GM18511 (cell line): ENCODE measurements around the gene ERC2.

Experiments
- ATAC-seq: cut with Tn5 transposase; IDR thresholded peaks from one replicate; pipeline ENCODE4 v1.9.1; 2021; ENCODE audit warnings: mild to moderate bottlenecking, moderate library complexity; ENCODE audit not compliant: unreplicated experiment

Gene ERC2

DNA sequence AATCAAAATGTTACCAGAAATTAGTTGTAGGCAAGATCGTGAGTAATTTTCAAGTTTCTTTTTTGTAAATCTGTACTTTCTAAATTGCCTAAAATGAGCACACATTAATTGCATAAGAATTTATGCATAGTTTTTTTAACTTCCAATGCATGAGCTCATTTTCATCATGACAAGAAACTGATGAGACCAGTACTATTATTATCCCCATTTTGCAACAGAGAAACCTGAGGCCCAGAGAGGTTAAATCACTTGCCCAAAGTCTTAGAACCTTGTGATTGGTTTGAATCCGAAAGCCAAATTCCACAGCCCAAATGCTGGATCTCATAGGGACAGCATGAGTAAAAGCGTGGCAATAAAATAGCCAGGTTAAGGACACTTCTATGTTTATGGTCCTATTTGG lies 274.7 kb downstream of the ERC2 start:
- no peak for ATAC-seq

DNA sequence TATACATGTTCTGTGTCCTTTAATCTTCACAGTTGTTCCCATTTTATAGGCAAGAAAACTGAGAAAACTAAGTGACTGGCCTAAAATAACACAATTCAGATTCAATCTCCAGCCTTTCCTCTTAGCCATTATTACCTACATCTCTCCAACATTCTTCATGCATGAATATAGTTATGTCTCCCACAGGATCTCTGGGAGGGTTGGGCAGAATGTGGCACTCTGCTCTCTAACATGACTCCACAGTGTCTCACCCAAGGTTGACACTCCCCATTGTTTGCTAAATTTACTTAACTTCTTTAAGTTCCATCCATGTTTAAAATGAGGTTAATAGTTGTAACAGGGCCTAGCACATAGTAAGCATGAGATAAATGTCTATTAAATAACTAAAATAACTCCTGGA lies 276.3 kb downstream of the ERC2 start:
- no peak for ATAC-seq

DNA sequence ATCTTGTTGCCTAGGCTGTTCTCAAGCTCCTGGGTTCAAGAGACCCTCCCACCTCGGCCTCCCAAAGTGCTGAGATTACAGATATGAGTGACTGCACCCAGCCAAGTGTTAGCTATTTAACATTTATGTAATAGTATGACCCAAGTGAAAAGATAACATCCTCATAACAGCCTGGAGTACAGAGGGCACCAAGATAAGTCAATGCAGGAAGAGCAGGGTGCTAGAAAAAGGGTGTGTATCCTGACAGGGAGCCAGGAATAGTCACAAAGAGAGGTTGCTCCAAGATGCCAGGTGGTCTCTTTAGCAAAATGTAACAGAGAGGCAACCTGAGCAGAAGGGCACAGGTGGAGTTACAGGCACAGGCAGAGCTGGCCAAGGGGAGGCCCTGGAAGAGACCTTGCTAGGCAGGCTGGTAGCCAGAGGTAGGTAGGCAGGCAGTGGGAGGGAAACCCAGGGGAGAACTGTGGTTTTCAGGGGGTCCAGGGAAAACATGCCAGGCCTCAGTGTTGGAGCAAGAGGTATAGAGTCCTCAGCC lies 277.4 kb downstream of the ERC2 start:
- no peak for ATAC-seq

DNA sequence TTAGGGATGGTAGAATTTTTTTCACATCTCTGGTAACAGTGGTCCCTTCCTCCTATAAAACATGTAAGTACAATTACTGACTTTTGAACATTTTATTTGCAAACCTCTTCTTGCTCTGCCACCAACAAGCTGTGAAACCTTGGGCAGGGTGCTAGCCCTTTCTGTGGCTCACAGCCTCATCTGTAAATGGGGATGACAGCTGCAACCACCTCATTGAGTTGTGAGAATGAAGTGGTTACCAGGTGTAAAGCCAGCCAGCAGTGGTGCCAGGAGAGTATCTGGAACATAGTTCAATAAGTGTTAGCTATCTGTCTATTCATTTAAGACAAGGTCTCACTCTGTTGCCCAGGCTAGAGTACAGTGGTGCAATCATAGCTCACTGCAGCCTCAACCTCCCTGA lies 278.1 kb downstream of the ERC2 start:
- no peak for ATAC-seq

DNA sequence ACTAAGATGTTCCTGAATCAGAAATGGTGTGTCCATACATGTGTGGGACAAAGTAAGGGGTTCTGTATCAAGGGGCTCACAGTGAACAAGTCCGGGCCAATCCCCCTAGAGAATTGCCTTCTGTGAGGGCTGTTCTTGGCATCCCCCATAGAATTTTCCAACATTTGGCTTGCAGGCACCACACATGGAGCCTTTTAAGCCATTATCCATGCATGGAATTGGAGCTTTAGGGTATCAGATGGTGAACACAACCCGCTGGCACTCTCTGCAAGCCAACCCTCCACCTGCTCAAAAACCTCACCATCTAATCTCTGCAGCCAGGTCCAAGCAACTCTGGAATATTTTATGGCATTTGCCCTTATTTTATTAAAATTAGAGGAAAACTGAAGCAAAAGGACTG lies 278.7 kb downstream of the ERC2 start:
- ATAC-seq, result no peak

DNA sequence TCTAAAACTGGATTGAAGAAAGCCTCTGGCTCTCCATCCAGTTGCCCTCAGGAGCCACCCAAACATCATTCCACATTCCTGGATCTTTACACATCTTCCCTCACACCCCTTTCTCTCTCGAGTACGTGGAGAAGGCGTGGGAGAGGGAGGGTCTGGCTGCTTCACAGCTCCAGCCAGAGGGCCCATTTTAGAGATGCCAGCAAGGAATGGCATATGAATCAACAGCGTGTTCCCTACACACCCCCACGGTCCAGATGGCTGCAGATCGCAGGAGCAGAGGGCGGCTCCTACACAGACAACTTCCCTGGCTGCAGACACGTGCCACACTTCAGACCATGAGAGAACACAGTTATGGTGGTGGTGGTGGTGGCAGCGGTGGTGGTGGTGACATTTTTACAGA lies 280.1 kb downstream of the ERC2 start:
- no peak for ATAC-seq

DNA sequence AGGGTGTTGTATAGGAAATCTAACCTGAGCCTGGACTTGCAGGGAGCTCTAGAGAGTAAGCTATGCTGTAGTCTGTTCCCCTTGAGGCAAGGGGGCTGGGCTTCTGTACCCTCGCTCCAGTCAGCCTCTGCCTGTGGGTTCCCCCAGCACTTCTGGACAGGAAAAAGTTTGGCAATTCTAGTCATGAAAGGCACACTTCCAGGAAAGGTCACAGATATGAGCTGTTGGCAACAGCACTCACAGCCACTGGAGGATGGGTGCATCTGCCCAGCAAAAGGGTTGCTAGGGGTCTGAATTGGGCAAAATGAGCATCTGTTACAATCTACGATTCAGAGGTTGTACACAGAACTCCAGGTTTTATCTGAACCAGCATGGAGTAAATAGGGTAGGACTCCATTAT lies 281.2 kb downstream of the ERC2 start:
- no peak for ATAC-seq

DNA sequence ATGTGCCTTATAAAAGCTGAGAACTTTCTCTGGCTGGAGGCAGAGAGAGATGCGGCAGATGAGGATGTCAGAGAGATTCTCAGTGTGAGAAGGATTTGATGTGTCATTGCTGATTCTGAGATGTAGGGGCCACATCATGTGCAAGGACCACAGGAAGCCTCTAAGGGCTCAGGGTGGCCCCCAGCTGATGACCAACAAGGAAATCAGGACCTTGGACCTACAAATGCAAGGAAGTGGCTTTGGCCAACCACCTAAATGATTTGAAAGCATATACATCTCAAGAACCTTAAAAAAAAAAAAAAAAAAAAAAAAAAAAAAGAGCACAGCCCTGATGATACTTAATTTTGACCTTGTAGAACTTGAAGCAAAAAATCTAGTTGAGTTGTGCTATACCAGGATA lies 282.4 kb downstream of the ERC2 start:
- no peak for ATAC-seq

DNA sequence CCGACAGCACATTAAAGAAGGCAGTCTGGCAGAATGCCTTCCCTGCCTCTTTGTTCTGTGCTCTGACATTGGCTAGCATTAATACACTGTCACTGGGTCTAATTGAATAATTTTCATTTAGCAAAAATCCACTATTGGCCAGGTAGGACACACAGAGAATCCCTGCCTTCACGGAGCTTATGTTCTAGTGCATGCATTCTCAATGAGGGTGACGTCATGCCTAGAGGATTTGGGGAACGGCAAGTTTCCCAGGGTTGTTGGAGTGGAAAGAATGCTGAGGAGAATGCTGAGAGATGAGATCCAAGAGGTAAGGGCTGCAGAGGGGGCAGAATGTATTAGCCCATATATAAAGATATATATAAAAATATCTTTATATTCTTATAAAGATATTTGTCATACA lies 284.7 kb downstream of the ERC2 start:
- no peak for ATAC-seq

DNA sequence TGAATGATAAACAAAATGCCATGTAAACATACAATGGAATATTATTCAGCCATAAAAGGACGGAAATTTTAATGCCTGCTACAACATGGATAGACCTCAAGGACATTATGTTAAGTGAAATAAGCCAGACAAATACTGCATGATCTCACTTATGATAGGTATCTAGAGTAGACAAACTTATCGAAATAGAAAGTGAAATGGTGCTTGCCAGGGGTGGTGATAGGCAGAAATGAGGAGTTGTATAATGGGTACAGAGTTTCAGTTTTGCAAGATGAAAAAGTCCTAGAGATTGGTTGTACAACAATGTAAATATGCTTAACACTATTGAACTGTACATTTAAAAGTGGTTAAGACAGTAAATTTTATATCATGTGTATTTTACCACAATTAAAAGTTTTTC lies 287.8 kb downstream of the ERC2 start:
- no peak for ATAC-seq

DNA sequence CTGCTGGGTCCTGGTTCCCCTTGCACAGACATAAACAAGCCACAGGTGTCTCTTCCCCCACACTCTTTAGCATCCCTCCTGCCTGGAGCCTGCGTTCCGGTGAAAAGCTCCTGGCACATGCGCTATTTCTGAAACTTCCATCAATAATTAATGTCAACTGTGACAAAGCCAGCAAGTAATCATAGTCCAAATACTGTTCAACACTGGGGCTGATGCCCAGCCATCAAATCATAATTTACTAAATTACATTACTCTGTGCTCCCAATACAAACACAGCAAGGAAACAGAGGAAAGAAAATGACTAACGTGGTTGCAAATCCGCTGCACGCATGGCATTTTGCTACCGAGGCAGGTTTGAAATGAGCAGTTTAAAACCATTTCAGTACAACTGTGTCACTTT lies 294.7 kb downstream of the ERC2 start:
- no peak for ATAC-seq

DNA sequence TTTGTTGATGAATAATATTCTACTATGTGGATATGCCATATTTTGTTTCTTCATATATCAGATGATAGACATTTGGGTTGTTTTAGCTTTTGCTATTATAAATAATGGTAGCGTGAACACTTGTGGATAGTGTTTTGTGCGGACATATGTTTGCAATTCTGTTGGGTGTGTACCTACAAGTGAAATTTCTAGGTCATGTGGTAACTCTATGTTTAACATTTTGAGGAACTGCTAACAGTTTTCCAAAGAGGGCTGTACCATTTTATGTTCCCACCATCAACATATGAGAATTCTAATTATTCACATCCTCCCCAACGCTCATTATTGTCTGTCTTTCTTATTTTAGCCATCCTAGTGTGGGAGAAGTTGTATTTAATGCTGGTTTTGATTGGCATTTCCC lies 303.8 kb downstream of the ERC2 start:
- ATAC-seq, result no peak

DNA sequence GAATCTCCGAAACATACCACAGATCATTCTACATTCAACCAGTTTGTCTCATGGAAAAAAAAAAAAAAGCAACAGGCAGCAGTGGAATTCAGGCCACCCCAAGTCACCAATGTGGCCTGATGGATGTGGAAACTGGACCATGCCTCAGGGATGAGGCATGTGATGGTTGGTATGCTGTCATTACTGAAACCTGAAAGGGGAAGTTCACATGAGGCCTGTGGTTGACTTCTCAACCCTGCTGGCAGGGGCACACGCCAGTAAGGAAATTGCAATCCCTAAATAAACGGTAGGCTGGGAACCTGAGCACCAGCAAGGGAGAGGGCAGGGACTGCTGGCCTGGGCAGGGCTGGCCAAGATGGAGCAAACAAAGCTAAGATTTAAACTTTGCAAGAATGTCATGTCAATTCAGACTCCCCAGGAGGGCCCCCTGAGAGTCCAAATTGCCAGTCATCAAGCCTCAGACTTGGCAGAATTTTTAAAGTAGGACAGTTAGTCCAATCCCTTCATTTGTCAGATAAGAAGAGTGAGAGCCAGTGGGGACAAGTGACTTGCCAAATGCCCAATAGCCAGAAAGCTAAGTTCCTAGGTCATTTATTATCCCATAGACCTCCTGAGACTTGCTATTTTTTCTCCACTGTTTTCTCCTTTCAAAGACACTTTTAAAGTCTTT lies 310.4 kb downstream of the ERC2 start:
- ATAC-seq, result peak; percentile 89

DNA sequence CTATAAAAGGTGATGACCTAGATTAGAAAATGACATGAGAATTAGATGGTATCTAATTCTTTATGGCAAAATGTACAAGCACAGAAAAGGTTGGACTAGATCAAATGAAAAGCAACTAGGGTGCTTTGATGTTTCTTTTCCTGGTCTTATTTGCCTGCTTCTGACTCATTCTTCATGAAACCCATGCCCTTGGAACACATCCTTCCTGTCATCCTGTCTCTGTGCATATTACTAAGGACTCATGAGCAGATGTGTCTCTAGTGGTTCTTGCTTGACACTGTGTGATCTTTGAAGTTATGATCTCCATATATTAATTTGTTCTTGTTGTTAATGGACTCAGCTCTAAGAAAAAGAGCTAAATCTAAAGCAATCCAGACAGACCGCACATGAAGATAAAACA lies 314.0 kb downstream of the ERC2 start:
- no peak for ATAC-seq

DNA sequence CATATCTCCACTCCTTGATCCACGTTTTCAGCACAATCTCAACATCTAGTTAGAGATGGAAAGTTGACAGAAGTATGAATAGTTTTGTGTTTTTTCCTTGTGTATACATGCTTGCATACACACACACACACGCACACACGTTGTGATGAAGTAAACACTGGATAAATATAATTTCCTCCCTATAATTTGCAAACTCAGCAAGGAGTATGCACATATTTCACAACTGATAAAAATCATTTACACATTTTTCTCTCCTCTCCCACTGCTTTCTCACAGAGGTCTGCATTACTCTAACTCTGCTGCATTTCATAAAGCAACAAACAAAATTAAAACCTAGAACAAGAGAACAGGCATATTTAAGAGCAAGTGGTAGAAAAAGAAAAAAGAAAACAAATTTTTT lies 320.9 kb downstream of the ERC2 start:
- ATAC-seq, result no peak

DNA sequence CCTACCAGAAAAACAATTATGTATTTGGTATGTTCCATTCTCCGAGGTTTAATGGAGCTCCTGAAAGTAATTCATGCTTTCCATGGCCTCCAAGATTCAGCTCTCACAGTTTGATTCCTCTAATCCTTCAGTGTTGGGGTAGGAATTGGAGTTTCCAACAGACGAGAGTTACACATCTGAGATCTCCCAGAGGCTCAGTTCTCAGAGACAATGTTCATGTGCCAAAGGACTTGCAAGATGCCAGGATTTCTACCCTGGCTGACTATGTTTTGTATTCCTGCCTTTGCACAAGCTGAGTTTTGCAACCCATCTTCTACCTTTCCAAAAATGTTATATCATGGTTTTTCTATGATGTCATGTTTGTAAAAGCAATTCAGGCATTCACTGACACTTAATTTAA lies 322.9 kb downstream of the ERC2 start:
- ATAC-seq, result no peak

DNA sequence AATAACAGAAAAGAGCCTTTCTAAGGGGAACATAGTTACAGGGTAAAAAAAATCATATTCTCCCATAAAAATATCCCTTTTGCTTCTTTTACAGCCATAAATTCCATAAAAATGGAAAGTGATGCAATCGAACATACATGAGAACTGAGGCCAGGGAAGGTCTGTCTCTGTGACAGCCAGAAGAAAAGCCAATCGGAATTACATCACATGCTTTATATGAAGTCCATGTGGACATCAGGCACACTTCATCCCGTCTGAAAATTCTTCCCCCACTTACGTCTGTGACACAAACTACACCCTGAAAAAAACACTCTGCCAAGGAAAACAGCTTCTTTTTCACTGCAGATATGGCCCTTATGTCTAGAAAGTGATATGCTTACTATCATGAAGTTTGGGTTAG lies 323.5 kb downstream of the ERC2 start:
- no peak for ATAC-seq

DNA sequence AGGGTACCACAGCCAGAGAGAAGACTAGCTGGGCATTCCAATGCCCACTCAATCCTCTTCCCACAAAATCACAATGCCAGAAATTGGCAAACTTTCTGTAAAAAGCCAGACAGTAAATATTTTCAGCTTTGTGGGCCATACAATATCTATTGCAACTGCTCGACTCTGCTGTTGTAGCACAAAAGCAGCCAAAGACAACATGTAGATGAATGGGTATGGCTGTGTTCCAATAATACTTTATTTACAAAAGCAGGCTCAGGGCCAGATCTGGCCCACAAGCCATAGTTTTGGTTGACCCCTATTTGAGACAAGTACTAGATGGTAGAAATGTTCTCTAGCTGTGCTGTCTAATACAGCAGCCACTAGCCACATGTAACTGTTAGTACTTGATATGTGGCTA lies 330.9 kb downstream of the ERC2 start:
- ATAC-seq, result no peak

DNA sequence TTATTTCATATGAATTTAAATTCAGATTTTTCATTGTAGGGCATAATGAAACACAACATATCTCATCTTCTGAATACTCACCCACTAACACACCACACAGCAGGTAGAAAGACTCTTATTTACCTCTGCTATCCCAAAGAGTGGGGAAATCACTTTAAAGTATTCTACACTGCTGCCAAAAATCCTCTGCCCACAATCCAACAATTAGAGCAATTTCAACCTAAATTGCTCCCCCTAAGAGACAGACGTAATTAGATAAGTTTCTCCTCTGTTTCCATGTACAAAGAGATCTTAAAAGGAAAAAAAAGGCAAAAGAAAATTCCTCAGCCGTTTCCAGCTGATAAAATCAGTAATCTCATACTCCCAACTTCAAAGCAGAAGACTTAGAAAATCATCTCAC lies 331.8 kb downstream of the ERC2 start:
- ATAC-seq, result no peak

DNA sequence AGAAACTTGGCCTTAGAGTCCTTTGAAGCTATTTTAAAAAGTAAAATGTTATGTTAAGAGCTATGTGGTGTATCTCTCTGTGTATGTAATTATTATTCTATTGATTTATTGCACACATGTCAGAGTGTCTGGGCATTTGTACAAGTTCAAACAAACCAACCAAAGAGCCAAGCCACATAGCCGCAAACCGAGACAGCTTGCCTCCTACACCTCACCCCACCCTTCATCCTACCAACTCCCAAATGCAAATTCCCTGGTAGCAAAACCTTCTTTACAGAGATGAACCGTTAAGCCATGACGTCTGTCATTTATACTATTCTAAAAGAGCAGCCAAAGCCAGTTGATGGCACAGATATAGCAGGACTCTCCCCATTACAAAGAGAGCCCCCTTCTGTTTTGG lies 332.3 kb downstream of the ERC2 start:
- ATAC-seq, result no peak

DNA sequence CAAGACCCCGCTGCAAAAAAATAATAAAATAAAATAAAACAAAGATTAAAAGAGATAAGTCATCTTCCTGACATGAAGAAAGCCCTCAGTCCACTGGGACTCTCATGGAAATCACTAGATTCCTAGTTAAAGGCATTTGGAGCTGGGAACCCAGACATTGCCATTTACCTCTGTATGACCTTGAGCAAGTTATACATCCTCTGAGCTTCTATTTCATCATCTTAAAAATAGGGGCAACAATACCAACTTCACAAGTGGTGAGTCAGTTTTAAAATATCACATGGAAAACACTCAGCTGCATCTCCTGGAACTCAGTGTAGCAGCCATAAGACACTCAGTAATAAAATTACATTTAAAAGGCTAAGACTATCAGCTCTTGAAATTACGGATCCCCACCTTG lies 334.8 kb downstream of the ERC2 start:
- no peak for ATAC-seq

DNA sequence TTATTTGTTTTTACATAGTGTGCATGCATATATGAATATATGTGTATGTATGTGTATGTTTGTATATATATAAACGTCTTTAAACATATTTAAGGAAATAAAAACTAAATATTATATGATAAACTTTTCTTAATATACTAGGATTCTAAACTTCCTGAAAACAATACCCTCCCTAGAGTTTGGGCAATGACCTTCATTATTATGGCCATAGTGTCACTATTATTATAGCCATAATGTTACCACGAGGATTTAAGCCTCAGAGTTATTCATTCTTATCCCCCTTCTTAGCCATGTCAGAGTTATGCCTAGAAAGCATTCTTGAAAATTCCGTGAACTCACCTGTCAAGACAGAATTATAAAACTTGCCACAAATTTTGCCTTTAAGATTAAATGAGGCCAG lies 335.5 kb downstream of the ERC2 start:
- ATAC-seq, result no peak

DNA sequence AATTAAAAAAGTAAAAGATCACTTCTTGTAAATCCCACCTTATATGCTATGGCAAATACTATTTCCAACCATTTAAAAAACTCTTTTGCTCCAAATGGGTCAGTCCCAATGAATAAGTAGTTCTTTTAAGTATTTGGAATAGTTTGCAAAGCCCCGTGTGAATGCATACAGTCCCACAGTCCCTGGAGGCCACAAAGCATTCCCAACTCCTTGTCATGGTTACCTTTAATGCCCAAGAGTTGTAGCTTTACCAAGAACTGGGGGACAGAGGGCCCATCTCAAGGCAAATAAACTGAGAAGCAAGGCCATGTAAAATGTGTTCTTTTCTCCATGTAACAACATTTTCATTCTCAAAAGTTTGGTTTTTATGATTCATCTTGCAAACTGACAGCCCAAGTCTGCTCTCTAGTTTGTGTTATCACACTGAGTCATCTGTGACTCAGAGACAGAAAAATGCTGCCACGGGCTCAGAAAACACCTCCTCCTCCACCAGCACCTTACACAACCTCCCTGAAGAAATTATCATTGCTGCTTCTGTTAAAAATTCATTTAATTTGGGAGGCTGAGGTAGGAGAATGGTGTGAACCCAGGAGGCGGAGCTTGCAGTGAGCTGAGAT lies 336.2 kb downstream of the ERC2 start:
- ATAC-seq, result no peak
